Stimulated activated naive B cell treated with anti-CD40 and anti-IgM and Interleukin-4, amounts not matched to agents 10 μg/mL and 1 μg/mL and 100 μg/mL, for 72 hours (primary cell): ENCODE results near the gene NDEL1.

ENCODE experiments used
- ATAC-seq, 2 donors: fragments of 150-1000 bp; cut with Tn5 transposase; replicated peaks; 2 replicates each; pipeline ENCODE4 v1.10.0; 2021; ENCODE audit warnings: moderate library complexity in 1 of 2
- DNase-seq: peaks from one replicate; pipeline ENCODE4 v3.0.0; 2021
- H3K27ac Mint-ChIP-seq: one replicate; pipeline ENCODE4 v1.8.0; 2022; ENCODE audit warnings: mild to moderate bottlenecking, mixed read lengths
- H3K27me3 Mint-ChIP-seq, 2 donors: one replicate each; pipeline ENCODE4 v1.8.0; 2022; ENCODE audit warnings: mixed read lengths in 2 of 2
- H3K36me3 Mint-ChIP-seq, 2 donors: one replicate each; pipeline ENCODE4 v1.8.0; 2022; ENCODE audit warnings: mixed read lengths in 2 of 2, mild to moderate bottlenecking in 1 of 2
- H3K4me1 Mint-ChIP-seq, 2 donors: one replicate each; pipeline ENCODE4 v1.8.0; 2022; ENCODE audit warnings: mixed read lengths in 2 of 2, mild to moderate bottlenecking in 1 of 2
- H3K4me3 Mint-ChIP-seq, 2 donors: one replicate each; pipeline ENCODE4 v1.8.0; 2022; ENCODE audit warnings: mild to moderate bottlenecking in 2 of 2, mixed read lengths in 2 of 2, moderate library complexity in 1 of 2
- H3K9me3 Mint-ChIP-seq, 2 donors: one replicate each; pipeline ENCODE4 v1.8.0; 2022; ENCODE audit warnings: mixed read lengths in 2 of 2, mild to moderate bottlenecking in 1 of 2

Gene NDEL1

DNA sequence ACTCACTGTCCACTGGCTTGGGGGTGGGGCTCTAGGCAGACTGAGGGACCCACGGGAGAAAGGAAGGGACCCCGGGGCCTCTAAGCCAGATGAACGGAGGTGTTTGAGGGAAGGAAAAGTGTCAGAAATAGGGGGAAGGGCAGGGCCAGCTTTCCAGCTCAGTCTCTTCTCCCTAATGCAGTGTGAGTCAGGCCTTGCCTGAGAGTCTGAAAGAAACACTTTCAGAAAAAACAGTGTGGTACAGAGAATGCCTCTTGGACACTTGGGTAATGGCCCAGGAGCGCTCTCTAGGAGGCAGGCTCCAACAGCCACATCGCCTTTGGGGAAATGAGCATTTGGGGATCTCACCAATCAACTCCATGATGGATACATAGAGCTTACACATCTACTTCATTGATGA lies 46.9 kb downstream of the NDEL1 start:
- H3K36me3 Mint-ChIP-seq, result peaks cover 56 to 79% of the 10 kb centered on the region in 2 donors
- H3K4me1 Mint-ChIP-seq, result no peaks in the 10 kb centered on the region
- H3K9me3 Mint-ChIP-seq, result peaks cover 4 to 5% of the 10 kb centered on the region in 2 donors
- no peaks in the 10 kb centered on the region for H3K27me3 Mint-ChIP-seq
- no peak overlapping the region for H3K4me3 Mint-ChIP-seq
- DNase-seq (no peak), ATAC-seq (no peak)
- H3K27ac Mint-ChIP-seq, result no peak overlapping the region

GRCh38 chr17:8484465-8484864 lies 48.8 kb downstream of the NDEL1 start:
- DNase-seq (no peak), ATAC-seq (no peak)
- H3K4me3 Mint-ChIP-seq, result no peak overlapping the region
- no peaks in the 10 kb centered on the region for H3K4me1 Mint-ChIP-seq
- H3K9me3 Mint-ChIP-seq, result peaks cover 4 to 5% of the 10 kb centered on the region in 2 donors
- H3K27ac Mint-ChIP-seq, result no peak overlapping the region
- peaks cover 52 to 74% of the 10 kb centered on the region in 2 donors for H3K36me3 Mint-ChIP-seq
- no peaks in the 10 kb centered on the region for H3K27me3 Mint-ChIP-seq

GRCh38 chr17:8485491-8485890 lies 49.8 kb downstream of the NDEL1 start:
- H3K36me3 Mint-ChIP-seq, result peaks cover 53 to 70% of the 10 kb centered on the region in 2 donors
- no peak for DNase-seq
- H3K4me1 Mint-ChIP-seq, result peaks cover 0 to 2% of the 10 kb centered on the region in 2 donors
- H3K27ac Mint-ChIP-seq, result no peak overlapping the region
- no peak for ATAC-seq
- H3K4me3 Mint-ChIP-seq, result no peak overlapping the region
- H3K27me3 Mint-ChIP-seq, result no peaks in the 10 kb centered on the region
- H3K9me3 Mint-ChIP-seq, result peaks cover 4 to 5% of the 10 kb centered on the region in 2 donors

DNA sequence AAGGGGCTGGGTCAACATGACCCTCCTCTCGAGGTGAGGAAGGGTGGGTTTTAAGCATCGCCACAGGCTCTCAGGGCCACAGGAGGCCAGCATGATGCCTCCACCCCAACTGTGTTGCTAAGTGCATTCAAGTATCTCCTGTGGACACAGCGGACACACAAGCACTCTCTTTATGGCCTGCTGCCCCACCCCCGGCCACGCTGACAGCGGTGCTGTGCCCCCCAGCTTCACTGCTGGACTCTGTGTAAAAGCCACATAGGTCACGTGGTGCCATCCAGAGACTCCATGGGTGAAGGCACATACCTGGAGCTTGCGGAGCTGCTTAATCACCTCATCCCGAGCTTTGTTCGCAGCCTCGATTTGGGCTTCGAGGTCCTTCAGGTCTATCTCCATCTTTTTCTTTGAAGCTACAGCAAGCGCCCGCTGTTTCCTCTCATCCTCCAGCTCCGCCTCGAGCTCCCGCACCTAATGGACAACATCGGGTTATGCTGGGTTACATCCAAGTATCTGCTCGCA lies 51.5 kb downstream of the NDEL1 start:
- H3K27ac Mint-ChIP-seq, result no peak overlapping the region
- H3K4me1 Mint-ChIP-seq, result peaks cover 0 to 2% of the 10 kb centered on the region in 2 donors
- H3K36me3 Mint-ChIP-seq, result peaks cover 50 to 67% of the 10 kb centered on the region in 2 donors
- no peak for DNase-seq
- no peaks in the 10 kb centered on the region for H3K27me3 Mint-ChIP-seq
- no peak for ATAC-seq
- H3K4me3 Mint-ChIP-seq, result no peak overlapping the region
- peaks cover 4 to 5% of the 10 kb centered on the region in 2 donors for H3K9me3 Mint-ChIP-seq

GRCh38 chr17:8487743-8488142 lies 52.1 kb downstream of the NDEL1 start:
- H3K36me3 Mint-ChIP-seq, result peaks cover 50 to 67% of the 10 kb centered on the region in 2 donors
- H3K27me3 Mint-ChIP-seq, result no peaks in the 10 kb centered on the region
- peaks cover 0 to 2% of the 10 kb centered on the region in 2 donors for H3K4me1 Mint-ChIP-seq
- DNase-seq, result no peak
- ATAC-seq, result no peak
- H3K27ac Mint-ChIP-seq, result no peak overlapping the region
- no peak overlapping the region for H3K4me3 Mint-ChIP-seq
- peaks cover 3 to 4% of the 10 kb centered on the region in 2 donors for H3K9me3 Mint-ChIP-seq

DNA sequence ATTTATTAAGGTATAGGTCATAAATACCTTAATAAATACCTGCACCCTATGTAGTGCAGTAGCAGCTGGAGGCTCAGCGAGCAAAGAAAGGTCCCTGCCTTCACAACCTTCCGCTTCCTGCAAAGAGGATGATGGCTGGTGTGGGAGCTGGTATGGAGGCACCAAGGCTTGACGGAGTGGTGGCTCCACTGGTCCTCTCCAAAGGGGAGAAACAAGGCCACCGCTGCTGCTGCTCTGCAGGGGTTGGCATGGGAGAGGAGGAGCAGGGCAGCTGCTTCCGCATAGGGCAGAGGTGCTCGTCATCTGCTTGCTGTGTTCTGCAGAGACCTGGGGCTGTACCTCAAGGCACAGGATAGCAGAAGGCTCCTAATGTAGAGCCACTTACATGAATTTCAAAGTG lies 52.8 kb downstream of the NDEL1 start:
- peaks cover 46 to 61% of the 10 kb centered on the region in 2 donors for H3K36me3 Mint-ChIP-seq
- H3K27me3 Mint-ChIP-seq, result no peaks in the 10 kb centered on the region
- ATAC-seq, result no peak
- H3K9me3 Mint-ChIP-seq, result peaks cover 2 to 4% of the 10 kb centered on the region in 2 donors
- H3K27ac Mint-ChIP-seq, result no peak overlapping the region
- peaks cover 0 to 2% of the 10 kb centered on the region in 2 donors for H3K4me1 Mint-ChIP-seq
- no peak for DNase-seq
- H3K4me3 Mint-ChIP-seq, result no peak overlapping the region

GRCh38 chr17:8488901-8489300 lies 53.2 kb downstream of the NDEL1 start:
- DNase-seq (no peak), ATAC-seq (no peak)
- no peak overlapping the region for H3K27ac Mint-ChIP-seq
- H3K36me3 Mint-ChIP-seq, result peaks cover 43 to 62% of the 10 kb centered on the region in 2 donors
- H3K4me3 Mint-ChIP-seq, result no peak overlapping the region
- H3K4me1 Mint-ChIP-seq, result peaks cover 0 to 2% of the 10 kb centered on the region in 2 donors
- peaks cover 2 to 4% of the 10 kb centered on the region in 2 donors for H3K9me3 Mint-ChIP-seq
- H3K27me3 Mint-ChIP-seq, result no peaks in the 10 kb centered on the region

- H3K27me3 Mint-ChIP-seq, result no peaks in the 10 kb centered on the region
- H3K4me1 Mint-ChIP-seq, result peaks cover 0 to 2% of the 10 kb centered on the region in 2 donors
- peaks cover 40 to 63% of the 10 kb centered on the region in 2 donors for H3K36me3 Mint-ChIP-seq
- no peak for ATAC-seq
- no peak for DNase-seq
- no peak overlapping the region for H3K27ac Mint-ChIP-seq
- H3K9me3 Mint-ChIP-seq, result peaks cover 2 to 4% of the 10 kb centered on the region in 2 donors
- no peak overlapping the region for H3K4me3 Mint-ChIP-seq
Measured at GRCh38 chr17:8489841-8490240, 54.2 kb downstream of the NDEL1 start.

DNA sequence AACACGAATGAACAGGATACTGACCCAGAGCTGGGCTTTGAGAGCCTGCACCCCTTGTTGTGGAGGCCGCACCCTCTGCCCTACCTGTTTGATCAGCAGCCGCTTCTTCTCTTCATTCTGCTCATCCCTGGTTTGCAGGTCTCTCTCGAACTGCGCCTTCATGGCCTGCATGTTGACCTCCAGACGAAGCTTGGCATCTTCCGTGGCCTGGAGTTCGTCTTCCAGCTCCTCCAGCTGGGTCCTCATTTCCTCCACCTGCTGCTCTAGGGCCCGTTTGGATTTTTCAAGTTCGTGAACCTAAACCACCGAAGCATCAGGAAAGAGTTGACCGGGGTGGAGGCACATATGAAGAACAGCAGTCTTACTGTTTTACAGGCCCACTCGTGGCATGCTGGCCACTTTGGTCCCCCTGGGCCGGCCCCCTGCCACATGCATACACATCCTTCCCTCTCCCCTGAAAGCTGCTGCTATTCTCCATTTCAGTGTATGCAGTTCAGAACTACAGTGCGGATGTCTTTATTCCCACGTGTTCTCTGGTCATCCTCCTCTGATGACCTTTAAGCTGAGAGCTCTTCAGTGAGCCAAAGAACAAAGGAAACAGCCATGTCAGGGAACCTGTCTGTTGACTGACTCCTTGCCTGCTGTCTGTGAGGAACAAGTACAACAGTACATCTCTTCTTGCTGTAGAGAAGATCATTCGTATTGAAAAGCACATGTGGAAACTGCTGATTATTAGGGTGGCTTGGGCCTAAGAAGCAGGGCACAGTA lies 54.8 kb downstream of the NDEL1 start:
- Mint-ChIP-seq H3K27ac (no peak overlapping the region), H3K36me3 (peaks cover 40 to 62% of the 10 kb centered on the region in 2 donors), H3K9me3 (peaks cover 2 to 4% of the 10 kb centered on the region in 2 donors), H3K4me3 (no peak overlapping the region), H3K4me1 (peaks cover 0 to 2% of the 10 kb centered on the region in 2 donors), H3K27me3 (no peaks in the 10 kb centered on the region)
- no peak for DNase-seq
- no peak for ATAC-seq

- DNase-seq, result no peak
- ATAC-seq, result no peak
- no peaks in the 10 kb centered on the region for H3K9me3 Mint-ChIP-seq
- H3K4me1 Mint-ChIP-seq, result peaks cover 0 to 2% of the 10 kb centered on the region in 2 donors
- no peaks in the 10 kb centered on the region for H3K27me3 Mint-ChIP-seq
- peaks cover 30 to 49% of the 10 kb centered on the region in 2 donors for H3K36me3 Mint-ChIP-seq
- no peak overlapping the region for H3K4me3 Mint-ChIP-seq
- no peak overlapping the region for H3K27ac Mint-ChIP-seq
Measured at GRCh38 chr17:8492121-8492520, 56.4 kb downstream of the NDEL1 start.

DNA sequence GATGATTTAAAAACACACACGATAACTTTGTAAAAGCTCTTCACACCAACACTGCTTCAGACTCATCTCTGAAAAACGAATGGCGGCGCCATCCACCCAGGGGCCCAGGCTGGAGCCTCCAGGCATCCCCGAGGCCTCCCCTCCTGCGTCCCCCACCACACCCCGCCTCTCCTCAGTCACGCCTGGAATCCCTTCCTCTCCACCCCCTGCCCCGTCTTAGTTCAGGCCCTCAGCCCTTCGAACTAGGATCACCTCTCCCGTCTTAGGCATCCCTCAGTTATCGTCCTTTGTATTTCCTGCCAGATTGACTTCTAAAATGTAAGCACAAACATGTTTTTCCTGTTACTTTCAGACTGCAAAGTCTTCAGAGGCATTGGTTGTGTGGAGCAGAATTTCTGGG lies 58.3 kb downstream of the NDEL1 start:
- H3K27me3 Mint-ChIP-seq, result no peaks in the 10 kb centered on the region
- H3K4me1 Mint-ChIP-seq, result peaks cover 0 to 2% of the 10 kb centered on the region in 2 donors
- DNase-seq, result no peak
- no peak overlapping the region for H3K27ac Mint-ChIP-seq
- no peaks in the 10 kb centered on the region for H3K9me3 Mint-ChIP-seq
- H3K36me3 Mint-ChIP-seq, result peaks cover 25 to 35% of the 10 kb centered on the region in 2 donors
- H3K4me3 Mint-ChIP-seq, result no peak overlapping the region
- no peak for ATAC-seq

DNA sequence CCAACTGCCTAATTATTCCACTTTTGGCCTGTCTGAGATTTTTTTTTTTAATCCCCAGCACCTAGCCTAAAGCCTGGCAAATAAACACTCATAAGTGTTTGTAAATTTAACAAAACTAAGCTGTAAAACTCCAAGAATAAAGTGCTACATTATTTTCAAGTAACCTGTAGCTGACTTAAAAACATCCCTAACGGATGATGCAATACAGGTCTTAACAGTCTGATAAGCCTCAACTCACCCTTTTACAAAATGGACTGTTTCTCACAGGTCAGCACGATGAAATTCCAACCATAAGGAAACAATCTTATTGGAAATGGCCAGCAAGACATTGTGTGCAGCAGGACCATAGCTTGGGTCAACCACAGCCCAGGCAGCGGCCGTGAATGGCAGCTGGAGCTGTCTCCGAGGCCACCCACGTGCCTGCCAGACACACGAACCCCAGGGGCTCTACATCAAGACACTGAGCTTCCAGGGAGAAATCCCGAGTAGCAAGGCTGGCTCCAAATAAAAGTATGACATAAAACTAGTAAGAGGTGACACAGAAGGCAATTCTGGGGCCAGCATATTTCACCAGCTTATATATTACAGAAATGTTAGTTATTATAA lies 58.9 kb downstream of the NDEL1 start:
- Mint-ChIP-seq H3K4me3 (no peak overlapping the region), H3K36me3 (peaks cover 25 to 34% of the 10 kb centered on the region in 2 donors), H3K9me3 (no peaks in the 10 kb centered on the region), H3K4me1 (peaks cover 0 to 2% of the 10 kb centered on the region in 2 donors), H3K27ac (no peak overlapping the region), H3K27me3 (no peaks in the 10 kb centered on the region)
- no peak for ATAC-seq
- DNase-seq, result no peak

- H3K36me3 Mint-ChIP-seq, result peaks cover 19 to 28% of the 10 kb centered on the region in 2 donors
- no peaks in the 10 kb centered on the region for H3K4me1 Mint-ChIP-seq
- no peaks in the 10 kb centered on the region for H3K9me3 Mint-ChIP-seq
- DNase-seq (no peak), ATAC-seq (no peak)
- H3K27me3 Mint-ChIP-seq, result no peaks in the 10 kb centered on the region
- H3K27ac Mint-ChIP-seq, result no peak overlapping the region
- no peak overlapping the region for H3K4me3 Mint-ChIP-seq
Measured at GRCh38 chr17:8496081-8496480, 60.4 kb downstream of the NDEL1 start.

GRCh38 chr17:8499171-8499570 lies 63.5 kb downstream of the NDEL1 start:
- no peak for DNase-seq
- no peaks in the 10 kb centered on the region for H3K9me3 Mint-ChIP-seq
- H3K36me3 Mint-ChIP-seq, result peaks cover 5 to 9% of the 10 kb centered on the region in 2 donors
- no peaks in the 10 kb centered on the region for H3K4me1 Mint-ChIP-seq
- H3K4me3 Mint-ChIP-seq, result no peak overlapping the region
- no peak overlapping the region for H3K27ac Mint-ChIP-seq
- no peak for ATAC-seq
- H3K27me3 Mint-ChIP-seq, result no peaks in the 10 kb centered on the region

GRCh38 chr17:8499614-8500013 lies 63.9 kb downstream of the NDEL1 start:
- Mint-ChIP-seq H3K4me3 (no peak overlapping the region), H3K36me3 (peaks cover 5 to 8% of the 10 kb centered on the region in 2 donors), H3K9me3 (no peaks in the 10 kb centered on the region), H3K4me1 (no peaks in the 10 kb centered on the region), H3K27me3 (no peaks in the 10 kb centered on the region), H3K27ac (no peak overlapping the region)
- no peak for DNase-seq
- no peak for ATAC-seq
